ENCODE data around the gene SLC9A3.

GRCh38 chr5:541539-542318 lies 17.5 kb upstream of the SLC9A3 start:
- no peak for TF ChIP-seq CTCF (IDR thresholded peaks at IDR 0.05 in 4 of 5, conservative IDR thresholded peaks at IDR 0.05 in 1 of 5)
- TF ChIP-seq POLR2A (IDR thresholded peaks at IDR 0.05) = no peak

Data from gastrocnemius medialis (tissue), 4 donors.